DMS153 (cell line): ENCODE results near the gene RMRP.

Experiments
- DNase-seq: peaks from one replicate; lab custom pipeline; 2025; lab: John Stamatoyannopoulos, UW

Gene RMRP

GRCh38 chr9:35611230-35611797 is 46.5 kb downstream of the RMRP start:
- no peak for DNase-seq

GRCh38 chr9:35609820-35610163 is 48.0 kb downstream of the RMRP start:
- DNase-seq: no peak

GRCh38 chr9:35609001-35609819 is 48.6 kb downstream of the RMRP start:
- DNase-seq: no peak

- DNase-seq: no peak
Observed at GRCh38 chr9:35608221-35608620, 49.6 kb downstream of the RMRP start.
